Fibroblast of pulmonary artery (primary cell): Measurements from ENCODE around the gene MAP3K9.

ENCODE experiments used
- DNase-seq: peaks from one replicate; pipeline ENCODE4 v3.0.0-alpha.2; 2010; ENCODE audit warnings: low read depth
- H3K4me3 ChIP-seq: replicated peaks from 2 replicates; pipeline ENCODE4 v1.5.1; 2011; ENCODE audit warnings: low read depth, mild to moderate bottlenecking, control low read depth, low read length, moderate library complexity
- CTCF ChIP-seq: IDR thresholded peaks from 2 replicates; pipeline ENCODE4 v1.5.1; 2011; ENCODE audit warnings: mild to moderate bottlenecking, control low read depth, low read length, inconsistent platforms; ENCODE audit errors: missing control alignments

Gene MAP3K9

GRCh38 chr14:70685474-70686197 is 123.7 kb downstream of the MAP3K9 start:
- no peak for DNase-seq

GRCh38 chr14:70683983-70684382 is 125.3 kb downstream of the MAP3K9 start:
- no peak for TF ChIP-seq CTCF
- DNase-seq, result no peak

More at GRCh38 chr14:70685474-70686197, 123.7 kb downstream of the MAP3K9 start:
- TF ChIP-seq CTCF, result no peak
- no peak overlapping the region for H3K4me3 ChIP-seq

GRCh38 chr14:70680748-70681147 is 128.6 kb downstream of the MAP3K9 start:
- DNase-seq, result no peak
- no peak for TF ChIP-seq CTCF
- H3K4me3 ChIP-seq, result no peak overlapping the region

More at GRCh38 chr14:70683983-70684382, 125.3 kb downstream of the MAP3K9 start:
- no peak overlapping the region for H3K4me3 ChIP-seq

- TF ChIP-seq CTCF, result no peak
- H3K4me3 ChIP-seq, result no peak overlapping the region
- DNase-seq, result no peak
Measured at GRCh38 chr14:70677341-70677740, 132.0 kb downstream of the MAP3K9 start.
